Measurements from ENCODE around the gene QRICH2. TPM values are rescaled to one million over a fixed set of nuclear protein-coding genes. Genes with fewer than 3 reads are reported as not detected.

The QRICH2 gene, protein sequence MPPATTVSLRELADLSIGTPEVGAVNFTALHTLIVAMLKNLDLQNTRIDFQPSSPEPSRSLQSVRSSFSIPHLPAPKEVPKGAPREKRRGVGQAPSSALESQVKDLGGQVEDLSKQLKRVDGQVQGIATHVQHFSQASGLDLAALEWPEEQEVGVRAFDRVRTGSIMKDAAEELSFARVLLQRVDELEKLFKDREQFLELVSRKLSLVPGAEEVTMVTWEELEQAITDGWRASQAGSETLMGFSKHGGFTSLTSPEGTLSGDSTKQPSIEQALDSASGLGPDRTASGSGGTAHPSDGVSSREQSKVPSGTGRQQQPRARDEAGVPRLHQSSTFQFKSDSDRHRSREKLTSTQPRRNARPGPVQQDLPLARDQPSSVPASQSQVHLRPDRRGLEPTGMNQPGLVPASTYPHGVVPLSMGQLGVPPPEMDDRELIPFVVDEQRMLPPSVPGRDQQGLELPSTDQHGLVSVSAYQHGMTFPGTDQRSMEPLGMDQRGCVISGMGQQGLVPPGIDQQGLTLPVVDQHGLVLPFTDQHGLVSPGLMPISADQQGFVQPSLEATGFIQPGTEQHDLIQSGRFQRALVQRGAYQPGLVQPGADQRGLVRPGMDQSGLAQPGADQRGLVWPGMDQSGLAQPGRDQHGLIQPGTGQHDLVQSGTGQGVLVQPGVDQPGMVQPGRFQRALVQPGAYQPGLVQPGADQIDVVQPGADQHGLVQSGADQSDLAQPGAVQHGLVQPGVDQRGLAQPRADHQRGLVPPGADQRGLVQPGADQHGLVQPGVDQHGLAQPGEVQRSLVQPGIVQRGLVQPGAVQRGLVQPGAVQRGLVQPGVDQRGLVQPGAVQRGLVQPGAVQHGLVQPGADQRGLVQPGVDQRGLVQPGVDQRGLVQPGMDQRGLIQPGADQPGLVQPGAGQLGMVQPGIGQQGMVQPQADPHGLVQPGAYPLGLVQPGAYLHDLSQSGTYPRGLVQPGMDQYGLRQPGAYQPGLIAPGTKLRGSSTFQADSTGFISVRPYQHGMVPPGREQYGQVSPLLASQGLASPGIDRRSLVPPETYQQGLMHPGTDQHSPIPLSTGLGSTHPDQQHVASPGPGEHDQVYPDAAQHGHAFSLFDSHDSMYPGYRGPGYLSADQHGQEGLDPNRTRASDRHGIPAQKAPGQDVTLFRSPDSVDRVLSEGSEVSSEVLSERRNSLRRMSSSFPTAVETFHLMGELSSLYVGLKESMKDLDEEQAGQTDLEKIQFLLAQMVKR (N-terminal part only)
- 0.78 and 1.3 TPM in 2 replicates for total RNA-seq

GRCh38 chr17:76307966-76308338, at the start of gene QRICH2:
Gene QRICH2, minus strand, starts transcription at chr17:76308276. Its CDS starts 278 bp downstream, at chr17:76307998.

DNA sequence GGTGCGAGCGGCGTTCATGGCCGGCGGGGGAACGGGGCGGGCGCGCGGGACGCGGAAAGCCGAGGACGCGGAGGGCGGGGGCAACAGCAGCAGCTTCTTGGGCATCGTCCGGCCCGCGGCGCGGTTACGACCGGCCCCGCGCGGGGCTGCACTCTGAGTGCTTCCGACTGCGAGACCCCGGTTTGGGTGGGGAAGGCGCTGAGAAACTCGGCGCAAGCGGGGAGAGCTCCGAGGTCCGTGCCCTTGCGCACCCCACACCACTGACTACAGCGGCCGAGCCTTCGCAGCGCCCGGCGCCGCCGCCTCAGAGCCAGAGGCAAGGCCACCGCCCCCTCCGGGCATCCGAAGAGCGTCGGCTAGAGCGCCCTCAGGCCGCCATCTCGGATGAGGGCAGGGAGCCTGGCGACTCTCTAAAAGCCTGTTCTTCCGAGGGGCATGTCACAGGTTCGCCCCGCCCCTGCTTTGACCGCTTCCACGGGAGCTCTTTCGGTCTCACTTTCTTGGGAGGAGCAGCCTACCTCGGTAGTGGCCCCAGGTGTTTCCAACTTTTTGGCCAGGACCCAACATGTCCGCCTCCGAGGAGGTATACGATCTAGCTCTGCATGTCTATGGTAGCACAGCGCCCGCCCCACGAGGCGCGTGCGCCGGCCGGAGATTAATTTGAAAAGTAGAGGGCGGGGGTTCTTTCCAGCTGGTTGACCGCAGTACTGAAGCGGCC, 45.7 kb upstream of the QRICH2 start, which contains the start of gene PRPSAP1:
PRPSAP1 (minus strand) TSS at position 318 of the 718 bp plus-strand sequence; CDS start at position 105, 213 bp downstream.

DNA sequence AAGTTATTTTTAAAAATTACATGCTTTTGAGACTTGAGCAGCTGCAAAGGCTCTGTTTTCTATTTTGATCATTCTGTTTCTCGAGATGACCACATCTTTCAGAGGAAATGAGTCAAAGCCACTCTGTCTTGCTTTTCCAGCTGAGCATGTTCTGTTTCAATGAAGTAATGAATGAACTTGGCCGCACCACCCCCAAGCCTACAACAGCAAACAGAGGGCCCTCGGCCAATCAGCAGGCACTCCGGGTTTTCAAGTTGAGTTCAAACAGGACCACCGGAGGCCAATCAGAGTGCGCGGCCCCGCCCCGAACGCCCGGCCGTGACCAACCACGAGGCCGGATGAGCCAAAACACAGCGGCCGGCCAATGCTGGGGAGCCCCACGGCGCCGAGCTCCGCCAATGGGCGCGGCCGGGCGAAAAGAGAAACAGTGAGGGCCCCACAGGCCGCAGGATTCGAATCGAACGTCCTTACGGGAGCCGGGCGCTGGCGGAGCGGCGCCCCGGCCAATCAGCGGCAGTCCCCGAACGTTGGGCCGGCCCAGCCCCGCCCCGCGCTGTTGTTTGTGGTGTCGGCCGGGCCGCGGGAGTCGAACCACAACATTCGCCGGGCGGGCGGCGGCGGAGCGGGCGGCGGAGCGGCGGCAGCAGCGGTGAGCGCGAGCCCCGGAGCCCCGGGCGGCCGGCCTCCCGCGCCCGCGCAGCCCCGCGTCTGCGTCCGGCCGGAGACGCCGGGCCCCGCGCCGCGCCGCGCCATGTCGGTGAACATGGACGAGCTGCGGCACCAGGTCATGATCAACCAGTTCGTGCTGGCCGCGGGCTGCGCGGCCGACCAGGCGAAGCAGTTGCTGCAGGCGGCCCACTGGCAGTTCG, 43.1 kb downstream of the QRICH2 start, which contains the start of gene UBALD2:
UBALD2 (plus strand) TSS at position 594 of the 869 bp plus-strand sequence; CDS start at position 752, 158 bp downstream.

GRCh38 chr17:76240461-76241203, 67.4 kb downstream of the QRICH2 start, which contains the start of gene RNF157:
Gene RNF157, minus strand, starts transcription at chr17:76240493. Its CDS starts 253 bp downstream, at chr17:76240240.

Other genes starting within 250 kb of the QRICH2 start
- gene SRP68, start 235.8 kb downstream of the QRICH2 start, total RNA-seq: 39.3 and 53.4 TPM in 2 replicates
- 0.14 and 0.78 TPM in 2 replicates for gene GALR2, start 233.5 kb downstream of the QRICH2 start, total RNA-seq
- not detected in 2 replicates for gene ZACN, start 229.1 kb downstream of the QRICH2 start, total RNA-seq
- 36.3 and 55.8 TPM in 2 replicates for gene EXOC7, start 204.5 kb downstream of the QRICH2 start, total RNA-seq
- not detected in 2 replicates for gene FOXJ1, start 167.0 kb downstream of the QRICH2 start, total RNA-seq
- 0.07 and 1.4 TPM in 2 replicates for gene RNF157, start 67.8 kb downstream of the QRICH2 start, total RNA-seq
- gene UBALD2, start 42.9 kb downstream of the QRICH2 start, total RNA-seq: 11.7 and 13.0 TPM in 2 replicates
- gene PRPSAP1, start 45.6 kb upstream of the QRICH2 start, total RNA-seq: 34.9 and 45.1 TPM in 2 replicates
- gene SPHK1, start 76.3 kb upstream of the QRICH2 start, total RNA-seq: 95.6 and 114 TPM in 2 replicates
- gene UBE2O, start 144.9 kb upstream of the QRICH2 start, total RNA-seq: 14.8 and 19.9 TPM in 2 replicates
- not detected in 2 replicates for gene AANAT, start 159.3 kb upstream of the QRICH2 start, total RNA-seq
- 31.3 and 39.7 TPM in 2 replicates for gene RHBDF2, start 193.1 kb upstream of the QRICH2 start, total RNA-seq
- gene CYGB, start 229.4 kb upstream of the QRICH2 start, total RNA-seq: 9.9 and 11.1 TPM in 2 replicates
- gene PRCD, start 231.8 kb upstream of the QRICH2 start, total RNA-seq: 0.35 and 1.6 TPM in 2 replicates

All from airway epithelial cell (primary cell).